Fibroblast of lung (primary cell): ENCODE data around the gene BRD8. TPM values are rescaled to one million over a fixed set of nuclear protein-coding genes. Genes with fewer than 3 reads are reported as not detected.

ENCODE experiments used
- DNase-seq, 2 donors: peaks; one replicate each; pipeline versions ENCODE4 v3.0.0 to v3.0.0-alpha.2; 2010; ENCODE audit warnings: low read depth in 2 of 2
- H2AFZ ChIP-seq: 2 replicates; pipeline ENCODE4 v1.5.1; 2012; ENCODE audit warnings: low read length, control low read depth, inconsistent platforms
- H3K27ac ChIP-seq: 2 replicates; pipeline ENCODE4 v1.5.1; 2011; ENCODE audit warnings: low read length, control low read depth; ENCODE audit not compliant: insufficient read depth
- H3K27me3 ChIP-seq: 2 replicates; pipeline ENCODE4 v1.5.1; 2011; ENCODE audit warnings: mild to moderate bottlenecking, low read length; ENCODE audit not compliant: control insufficient read depth, insufficient read depth
- H3K36me3 ChIP-seq: 2 replicates; pipeline ENCODE4 v1.5.1; 2011; ENCODE audit warnings: low read length; ENCODE audit not compliant: control insufficient read depth, insufficient read depth
- H3K4me1 ChIP-seq: 2 replicates; pipeline ENCODE4 v1.5.1; 2011; ENCODE audit warnings: low read length; ENCODE audit not compliant: control insufficient read depth, insufficient read depth; ENCODE audit errors: extremely low read depth
- H3K4me2 ChIP-seq: 2 replicates; pipeline ENCODE4 v1.5.1; 2011; ENCODE audit warnings: low read length, control low read depth; ENCODE audit not compliant: insufficient read depth; ENCODE audit errors: extremely low read depth
- H3K4me3 ChIP-seq, 4 experiments: fragments of 200-600 bp in 1 of 4; sonication (generic) in 1 of 4; replicated peaks in 1 of 4; 2 replicates each; pipeline ENCODE4 v1.5.1; 2011 to 2016; ENCODE audit warnings: low read length in 4 of 4, low read depth in 3 of 4, mild to moderate bottlenecking in 3 of 4, control low read depth in 2 of 4, inconsistent platforms in 1 of 4, mixed read lengths in 1 of 4; ENCODE audit not compliant: insufficient read depth in 1 of 4; ENCODE audit errors: control extremely low read depth in 1 of 4
- H3K79me2 ChIP-seq: 2 replicates; pipeline ENCODE4 v1.5.1; 2012; ENCODE audit warnings: mild to moderate bottlenecking, low read length, inconsistent platforms; ENCODE audit not compliant: control insufficient read depth, insufficient read depth
- H3K9ac ChIP-seq: 2 replicates; pipeline ENCODE4 v1.5.1; 2011; ENCODE audit warnings: mild to moderate bottlenecking, low read length, control low read depth; ENCODE audit not compliant: insufficient read depth
- H3K9me3 ChIP-seq: 2 replicates; pipeline ENCODE4 v1.5.1; 2012; ENCODE audit warnings: low read depth, low read length; ENCODE audit not compliant: control insufficient read depth, insufficient read depth
- H4K20me1 ChIP-seq: 2 replicates; pipeline ENCODE4 v1.5.1; 2011; ENCODE audit warnings: low read length; ENCODE audit not compliant: control insufficient read depth, insufficient read depth; ENCODE audit errors: extremely low read depth
- EZH2 ChIP-seq: IDR thresholded peaks from 2 replicates; pipeline ENCODE4 v1.5.1; 2012; ENCODE audit warnings: low read length, control low read depth, mild to moderate bottlenecking; ENCODE audit errors: missing control alignments
- polyA plus RNA-seq, 2 donors: library from polyadenylated mRNA; depleted of rRNA in 1 of 2; stranded (reverse) in 1 of 2; unstranded in 1 of 2; fragments of >200 nt; gene quantifications; 2 replicates each; pipeline ENCODE4 v1.2.1, GENCODE V29; 2011 to 2012; ENCODE audit warnings: missing spikeins in 1 of 2
- total RNA-seq: library from RNA; depleted of rRNA; stranded (reverse); fragments of >200 nt; gene quantifications from 2 replicates; pipeline ENCODE4 v1.2.1, GENCODE V29; 2014
- TF ChIP-seq, protein P1 (sequence below), 2 donors: IDR thresholded peaks in 1 of 2; conservative IDR thresholded peaks in 1 of 2; 1 replicate in 1 of 2; 2 replicates in 1 of 2; pipeline ENCODE4 v1.5.1; 2011 to 2012; ENCODE audit warnings: low read length in 2 of 2, control low read depth in 1 of 2, inconsistent platforms in 1 of 2, low read depth in 1 of 2, mild to moderate bottlenecking in 1 of 2

The BRD8 gene
- total and polyA plus RNA-seq, 2 donors (not counting 1 experiment from before 2014, with no cell fraction given), result 47.4 to 52.1 TPM

DNA sequence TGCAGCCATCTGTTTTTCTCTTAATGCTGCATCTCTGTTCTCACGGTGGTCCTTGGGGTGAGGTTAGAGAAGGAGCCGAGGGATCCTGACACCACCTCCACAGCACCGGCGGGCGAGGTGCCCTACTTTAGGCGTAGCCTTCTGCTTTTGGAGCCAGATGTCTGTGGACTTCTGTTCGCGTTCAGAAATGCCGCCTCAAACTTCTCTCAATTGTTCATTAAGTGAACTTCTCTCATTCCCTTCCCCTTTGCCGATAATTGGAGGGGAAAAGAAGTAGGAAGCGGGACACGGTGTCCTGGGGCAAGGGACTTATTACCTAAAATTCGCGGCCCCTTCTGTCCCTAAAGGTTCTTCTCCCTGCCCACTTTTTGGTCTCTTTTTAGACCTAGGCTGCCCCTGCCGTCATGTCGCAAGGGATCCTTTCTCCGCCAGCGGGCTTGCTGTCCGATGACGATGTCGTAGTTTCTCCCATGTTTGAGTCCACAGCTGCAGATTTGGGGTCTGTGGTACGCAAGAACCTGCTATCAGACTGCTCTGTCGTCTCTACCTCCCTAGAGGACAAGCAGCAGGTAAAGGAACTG lies 937 bp upstream of the BRD8 start:
- DNase-seq, result peak in 1 of 2 donors; percentile 4
- H3K9ac ChIP-seq, result peak overlapping the region; percentile 38
- peaks cover 7% of the 10 kb centered on the region for H3K36me3 ChIP-seq
- TF ChIP-seq, protein P1, sequence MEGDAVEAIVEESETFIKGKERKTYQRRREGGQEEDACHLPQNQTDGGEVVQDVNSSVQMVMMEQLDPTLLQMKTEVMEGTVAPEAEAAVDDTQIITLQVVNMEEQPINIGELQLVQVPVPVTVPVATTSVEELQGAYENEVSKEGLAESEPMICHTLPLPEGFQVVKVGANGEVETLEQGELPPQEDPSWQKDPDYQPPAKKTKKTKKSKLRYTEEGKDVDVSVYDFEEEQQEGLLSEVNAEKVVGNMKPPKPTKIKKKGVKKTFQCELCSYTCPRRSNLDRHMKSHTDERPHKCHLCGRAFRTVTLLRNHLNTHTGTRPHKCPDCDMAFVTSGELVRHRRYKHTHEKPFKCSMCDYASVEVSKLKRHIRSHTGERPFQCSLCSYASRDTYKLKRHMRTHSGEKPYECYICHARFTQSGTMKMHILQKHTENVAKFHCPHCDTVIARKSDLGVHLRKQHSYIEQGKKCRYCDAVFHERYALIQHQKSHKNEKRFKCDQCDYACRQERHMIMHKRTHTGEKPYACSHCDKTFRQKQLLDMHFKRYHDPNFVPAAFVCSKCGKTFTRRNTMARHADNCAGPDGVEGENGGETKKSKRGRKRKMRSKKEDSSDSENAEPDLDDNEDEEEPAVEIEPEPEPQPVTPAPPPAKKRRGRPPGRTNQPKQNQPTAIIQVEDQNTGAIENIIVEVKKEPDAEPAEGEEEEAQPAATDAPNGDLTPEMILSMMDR (conservative IDR thresholded peaks at IDR 0.05 in 1 of 2, IDR thresholded peaks at IDR 0.05 in 1 of 2; ENCODE audit: low read depth in 1 of 2, low read length in 2 of 2), result no peak
- TF ChIP-seq EZH2, result no peak
- peaks cover 48% of the 10 kb centered on the region for H3K79me2 ChIP-seq
- peak overlapping the region; percentile 49 to 98 (median 84) for H3K4me3 ChIP-seq
- no peaks in the 10 kb centered on the region for H4K20me1 ChIP-seq
- peak overlapping the region; percentile 65 for H3K27ac ChIP-seq
- H3K27me3 ChIP-seq, result no peaks in the 10 kb centered on the region
- H3K4me1 ChIP-seq, result no peaks in the 10 kb centered on the region
- peak overlapping the region; percentile 97 for H3K4me2 ChIP-seq
- H2AFZ ChIP-seq, result peak overlapping the region; percentile 51
- H3K9me3 ChIP-seq, result no peaks in the 10 kb centered on the region

DNA sequence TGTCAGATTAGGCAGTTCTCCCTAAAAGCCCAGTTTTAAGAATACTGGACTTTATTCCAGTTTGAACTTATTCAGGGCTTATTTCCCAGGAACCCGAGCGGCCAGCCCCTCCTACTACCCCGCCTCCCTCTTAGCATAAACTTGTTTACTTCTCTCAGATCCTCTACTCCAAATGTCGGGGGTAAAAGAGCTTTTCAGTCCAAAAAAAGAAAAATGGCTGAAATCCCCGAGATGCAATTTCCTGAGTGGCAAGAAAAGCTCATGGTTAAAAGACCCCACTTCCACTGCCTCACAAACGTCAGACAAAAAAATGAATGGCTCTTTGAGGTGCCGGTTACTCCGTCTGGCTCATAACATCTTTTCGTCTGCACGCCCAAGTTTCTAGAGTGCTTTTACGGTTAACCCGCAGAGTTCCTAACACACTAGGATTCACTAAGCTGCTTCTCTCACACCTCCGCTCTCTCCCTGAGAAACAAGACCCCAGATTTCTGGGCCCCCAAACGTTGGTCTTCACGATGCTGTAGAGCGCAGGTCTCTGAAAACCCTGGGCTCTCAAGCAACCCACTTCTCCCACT lies 402 bp downstream of the BRD8 start:
- peak overlapping the region; percentile 49 to 98 (median 72) for H3K4me3 ChIP-seq

GRCh38 chr5:138170299-138170698 lies 8.1 kb downstream of the BRD8 start:
- H3K27me3 ChIP-seq, result no peaks in the 10 kb centered on the region
- H3K4me2 ChIP-seq, result no peak overlapping the region
- H3K79me2 ChIP-seq, result peaks cover 7% of the 10 kb centered on the region
- no peak overlapping the region for H3K4me3 ChIP-seq
- no peak overlapping the region for H3K27ac ChIP-seq
- peaks cover 17% of the 10 kb centered on the region for H3K36me3 ChIP-seq
- no peak for TF ChIP-seq EZH2
- TF ChIP-seq, protein P1 (conservative IDR thresholded peaks at IDR 0.05 in 1 of 2, IDR thresholded peaks at IDR 0.05 in 1 of 2; ENCODE audit: low read depth in 1 of 2, low read length in 2 of 2), result no peak
- H3K9ac ChIP-seq, result no peak overlapping the region
- no peaks in the 10 kb centered on the region for H3K9me3 ChIP-seq
- no peak for DNase-seq
- H4K20me1 ChIP-seq, result no peaks in the 10 kb centered on the region
- H3K4me1 ChIP-seq, result no peaks in the 10 kb centered on the region
- H2AFZ ChIP-seq, result no peak overlapping the region

More for the DNA sequence above, 402 bp downstream of the BRD8 start:
- H2AFZ ChIP-seq, result peak overlapping the region; percentile 52
- peak overlapping the region; percentile 71 for H3K4me2 ChIP-seq
- TF ChIP-seq EZH2, result no peak
- TF ChIP-seq, protein P1 (conservative IDR thresholded peaks at IDR 0.05 in 1 of 2, IDR thresholded peaks at IDR 0.05 in 1 of 2; ENCODE audit: low read depth in 1 of 2, low read length in 2 of 2), result no peak
- peak overlapping the region; percentile 52 for H3K9ac ChIP-seq
- no peaks in the 10 kb centered on the region for H3K27me3 ChIP-seq
- no peaks in the 10 kb centered on the region for H4K20me1 ChIP-seq
- peak overlapping the region; percentile 86 for H3K27ac ChIP-seq
- peaks cover 2% of the 10 kb centered on the region for H3K36me3 ChIP-seq
- no peaks in the 10 kb centered on the region for H3K4me1 ChIP-seq
- H3K9me3 ChIP-seq, result no peaks in the 10 kb centered on the region
- DNase-seq, result peak; percentile 14 to 43
- peaks cover 51% of the 10 kb centered on the region for H3K79me2 ChIP-seq
